OCI-LY7 (cell line): ENCODE data around the gene VAMP1. TPM values are rescaled to one million over a fixed set of nuclear protein-coding genes. Genes with fewer than 3 reads are reported as not detected.
"Not testable (repeated sequence)": the region's sequence is repeated elsewhere in the genome, so short reads cannot be mapped to it uniquely, and the experiment has no call there.

Experiments
- BruUV-seq: library from RNA; stranded (reverse); fragments of 400-500 nt; replicated peaks from 2 replicates; lab custom pipeline; 2021; lab: Mats Ljungman, UMichigan
- CTCF ChIA-PET: fragments of 300-600 bp; sonication (Branson Sonifier 250); formaldehyde crosslinking; loops from one replicate; lab custom pipeline; 2022; ENCODE audit warnings: antibody characterized with exemption; ENCODE audit not compliant: unreplicated experiment; lab: Charles Lee
- POLR2A ChIA-PET: fragments of 300-600 bp; sonication (Branson Sonifier 250); formaldehyde crosslinking; loops from one replicate; lab custom pipeline; 2022; ENCODE audit warnings: antibody characterized with exemption; lab: Charles Lee
- DNase-seq: peaks from one replicate; pipeline ENCODE4 v3.0.0-alpha.2; 2015; ENCODE audit warnings: low spot score
- H2AFZ ChIP-seq: fragments of 200-600 bp; sonication (generic), shearing (Covaris generic); 2 replicates; pipeline ENCODE4 v1.6.1; 2014; ENCODE audit warnings: mild to moderate bottlenecking, antibody characterized with exemption, low read length, moderate library complexity
- H3K27ac ChIP-seq: fragments of 200-600 bp; sonication (generic); 2 replicates; pipeline ENCODE4 v1.5.1; 2014; ENCODE audit warnings: mixed run types, low read depth, mild to moderate bottlenecking, moderate library complexity, low read length, inconsistent platforms; ENCODE audit not compliant: poor library complexity, severe bottlenecking
- H3K36me3 ChIP-seq: fragments of 200-600 bp; sonication (generic); 2 replicates; pipeline ENCODE4 v1.6.1; 2014; ENCODE audit warnings: mild to moderate bottlenecking, antibody characterized with exemption, low read length, moderate library complexity, mixed read lengths; ENCODE audit not compliant: insufficient read depth
- H3K4me1 ChIP-seq: fragments of 200-600 bp; sonication (generic); 2 replicates; pipeline ENCODE4 v1.5.1; 2014; ENCODE audit warnings: mild to moderate bottlenecking, low read length; ENCODE audit not compliant: insufficient read depth, poor library complexity, severe bottlenecking
- H3K4me2 ChIP-seq: fragments of 200-600 bp; sonication (generic); 2 replicates; pipeline ENCODE4 v1.6.1; 2014; ENCODE audit warnings: mild to moderate bottlenecking, low read length
- H3K4me3 ChIP-seq: fragments of 200-600 bp; sonication (generic); 2 replicates; pipeline ENCODE4 v1.5.1; 2014; ENCODE audit warnings: mild to moderate bottlenecking, low read depth, low read length; ENCODE audit not compliant: poor library complexity, severe bottlenecking
- H3K79me2 ChIP-seq: fragments of 200-600 bp; sonication (generic); 2 replicates; pipeline ENCODE4 v1.6.1; 2016; ENCODE audit warnings: low read depth, mild to moderate bottlenecking, low read length, moderate library complexity, mixed read lengths; ENCODE audit not compliant: insufficient read depth
- H3K9me2 ChIP-seq: fragments of 200-600 bp; sonication (generic); 2 replicates; pipeline ENCODE4 v1.6.1; 2016; ENCODE audit warnings: mild to moderate bottlenecking, low read length, mixed read lengths; ENCODE audit not compliant: insufficient read depth
- H3K9me3 ChIP-seq: fragments of 200-600 bp; sonication (generic); 2 replicates; pipeline ENCODE4 v1.6.1; 2014; ENCODE audit warnings: mild to moderate bottlenecking, mixed run types, low read length, mixed read lengths
- H4K20me1 ChIP-seq: fragments of 200-600 bp; sonication (generic); 2 replicates; pipeline ENCODE4 v1.6.1; 2014; ENCODE audit warnings: mild to moderate bottlenecking, antibody characterized with exemption, low read length, moderate library complexity, mixed read lengths; ENCODE audit not compliant: insufficient read depth
- CTCF ChIP-seq: fragments of 200-600 bp; sonication (generic); conservative IDR thresholded peaks from 2 replicates; pipeline ENCODE4 v1.5.1; 2014; ENCODE audit warnings: mild to moderate bottlenecking, antibody characterized with exemption, low read length, moderate library complexity, mixed read lengths
- EZH2phosphoT487 ChIP-seq: fragments of 200-600 bp; sonication (generic); IDR thresholded peaks from 2 replicates; pipeline ENCODE4 v1.6.1; 2018; ENCODE audit warnings: low read depth, borderline replicate concordance, mild to moderate bottlenecking, mixed run types, antibody characterized with exemption, low read length, moderate library complexity, mixed read lengths
- intact Hi-C: fragments of 100-400 bp; cut with micrococcal nuclease; formaldehyde crosslinking; loops from one replicate; pipeline ENCODE4 v1.10.0; 2022; ENCODE audit not compliant: unreplicated experiment
- total RNA-seq, 2 experiments: library from RNA; depleted of rRNA in 1 of 2; stranded (reverse); fragments of >200 nt in 1 of 2; shearing (Covaris generic) in 1 of 2; gene quantifications; 2 replicates each; pipeline ENCODE4 v1.2.3, GENCODE V29; 2014 to 2022

The VAMP1 gene
- total RNA-seq, 2 experiments from 2014 or later = 46.9 to 86.0 TPM

- no TSS peak for BruUV-seq
- H3K27ac ChIP-seq = peak overlapping the region; percentile 68
- H3K4me3 ChIP-seq = peak overlapping the region; percentile 6
- DNase-seq = peak; percentile 41
- no peaks in the 10 kb centered on the region for H4K20me1 ChIP-seq
- TF ChIP-seq EZH2phosphoT487 (no peak), CTCF (no peak)
- no peaks in the 10 kb centered on the region for H3K9me2 ChIP-seq
- CTCF ChIA-PET = no interaction called here
- intact Hi-C loops = no loop called here
- H3K79me2 ChIP-seq = no peaks in the 10 kb centered on the region
- H3K4me2 ChIP-seq = peak overlapping the region; percentile 43
- no peaks in the 10 kb centered on the region for H3K9me3 ChIP-seq
- peak overlapping the region; percentile 76 for H2AFZ ChIP-seq
- H3K4me1 ChIP-seq = peaks cover 90% of the 10 kb centered on the region
- POLR2A ChIA-PET = interaction anchor here (7.4 kb wide), 1 partner anchor 14 kb away, joined by 74 read pairs; the partner anchor contains the start of gene CD27
- no peaks in the 10 kb centered on the region for H3K36me3 ChIP-seq
Observed at GRCh38 chr12:6430124-6430989, 40.1 kb downstream of the VAMP1 start.

DNA sequence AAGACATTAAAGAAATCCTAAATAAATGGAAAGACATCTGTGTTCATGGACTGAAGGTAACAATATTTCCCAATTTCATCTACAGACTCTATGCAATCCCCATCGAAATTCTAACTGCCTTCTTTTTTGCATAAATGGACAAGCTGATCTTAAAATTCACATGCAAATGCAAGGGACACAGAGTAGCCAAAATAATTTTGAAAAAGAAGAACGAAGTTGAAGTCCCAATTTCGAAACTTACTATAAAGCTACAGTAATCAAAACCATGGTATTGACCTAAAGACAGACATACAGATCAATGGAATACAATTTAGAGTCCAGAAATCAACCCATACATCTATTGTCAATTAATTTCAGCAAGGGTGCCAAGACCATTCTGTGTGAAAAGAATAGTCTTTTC lies 42.2 kb downstream of the VAMP1 start:
- H3K4me2 ChIP-seq = peak overlapping the region; percentile 71
- peaks cover 94% of the 10 kb centered on the region for H3K4me1 ChIP-seq
- peak overlapping the region; percentile 48 for H3K4me3 ChIP-seq
- DNase-seq = no peak
- CTCF ChIA-PET = interaction anchor here (0.6 to 1.0 kb wide), 2 partner anchors 15 to 32 kb away, joined by 3 to 4 read pairs; no protein-coding TSS in a partner anchor
- TSS peak; percentile 67 for BruUV-seq
- H2AFZ ChIP-seq = peak overlapping the region; percentile 78
- peak overlapping the region; percentile 88 for H3K27ac ChIP-seq
- intact Hi-C loops = loop anchor here (10.0 kb wide), 1 partner anchor 266 kb away; no protein-coding TSS in a partner anchor
- no peak for TF ChIP-seq EZH2phosphoT487
- TF ChIP-seq CTCF = no peak
- H3K9me2 ChIP-seq = no peaks in the 10 kb centered on the region
- H3K36me3 ChIP-seq = no peaks in the 10 kb centered on the region
- no peaks in the 10 kb centered on the region for H4K20me1 ChIP-seq
- H3K79me2 ChIP-seq = no peaks in the 10 kb centered on the region
- POLR2A ChIA-PET = interaction anchor here (0.7 to 7.4 kb wide), 9 partner anchors 16 to 104 kb away, joined by 3 to 74 read pairs (median 5); partner anchors contain the start of genes CD27, MRPL51 and VAMP1
- no peaks in the 10 kb centered on the region for H3K9me3 ChIP-seq

DNA sequence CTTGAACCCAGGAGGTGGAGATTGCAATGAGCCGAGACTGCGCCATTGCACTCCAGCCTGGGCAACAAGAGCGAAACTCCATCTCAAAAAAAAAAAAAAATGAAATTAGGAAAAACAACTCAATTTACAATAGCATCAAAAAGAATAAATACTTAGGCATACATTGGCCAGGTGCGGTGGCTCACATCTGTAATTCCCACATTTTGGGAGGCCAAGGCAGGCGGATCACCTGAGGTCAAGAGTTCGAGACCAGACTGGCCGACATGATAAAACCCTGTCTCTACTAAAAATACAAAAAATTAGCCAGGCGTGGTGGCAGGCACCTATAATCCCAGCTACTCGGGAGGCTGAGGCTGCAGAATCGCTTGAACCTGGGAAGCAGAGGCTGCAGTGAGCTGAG lies 42.7 kb downstream of the VAMP1 start:
- not testable (repeated sequence) for BruUV-seq, H3K9me2 ChIP-seq, DNase-seq, H3K36me3 ChIP-seq, H4K20me1 ChIP-seq, H3K79me2 ChIP-seq, H3K9me3 ChIP-seq
- peaks cover 93% of the 10 kb centered on the region for H3K4me1 ChIP-seq
- H2AFZ ChIP-seq = peak overlapping the region; percentile 78; the same call in 1 of the 2 replicates
- ChIA-PET POLR2A (interaction anchor here (0.7 to 7.4 kb wide), 8 partner anchors 17 to 90 kb away, joined by 3 to 74 read pairs (median 6); partner anchors contain the start of genes CD27 and VAMP1), CTCF (interaction anchor here (0.6 to 1.0 kb wide), 2 partner anchors 15 to 33 kb away, joined by 3 to 4 read pairs; no protein-coding TSS in a partner anchor)
- H3K4me3 ChIP-seq = peak overlapping the region; percentile 48
- H3K27ac ChIP-seq = peak overlapping the region; percentile 88
- intact Hi-C loops = loop anchor here (1.0 to 10.0 kb wide), 3 partner anchors 34 to 267 kb away; partner anchors contain the start of gene MRPL51
- H3K4me2 ChIP-seq = peak overlapping the region; percentile 71
